ENCODE measurements around the gene KCNH2. TPM values are rescaled to one million over a fixed set of nuclear protein-coding genes. Genes with fewer than 3 reads are reported as not detected.

KCNH2 gene
- total RNA-seq, 2 donors from 2014 or later = 0.22 TPM; not detected in 1

DNA sequence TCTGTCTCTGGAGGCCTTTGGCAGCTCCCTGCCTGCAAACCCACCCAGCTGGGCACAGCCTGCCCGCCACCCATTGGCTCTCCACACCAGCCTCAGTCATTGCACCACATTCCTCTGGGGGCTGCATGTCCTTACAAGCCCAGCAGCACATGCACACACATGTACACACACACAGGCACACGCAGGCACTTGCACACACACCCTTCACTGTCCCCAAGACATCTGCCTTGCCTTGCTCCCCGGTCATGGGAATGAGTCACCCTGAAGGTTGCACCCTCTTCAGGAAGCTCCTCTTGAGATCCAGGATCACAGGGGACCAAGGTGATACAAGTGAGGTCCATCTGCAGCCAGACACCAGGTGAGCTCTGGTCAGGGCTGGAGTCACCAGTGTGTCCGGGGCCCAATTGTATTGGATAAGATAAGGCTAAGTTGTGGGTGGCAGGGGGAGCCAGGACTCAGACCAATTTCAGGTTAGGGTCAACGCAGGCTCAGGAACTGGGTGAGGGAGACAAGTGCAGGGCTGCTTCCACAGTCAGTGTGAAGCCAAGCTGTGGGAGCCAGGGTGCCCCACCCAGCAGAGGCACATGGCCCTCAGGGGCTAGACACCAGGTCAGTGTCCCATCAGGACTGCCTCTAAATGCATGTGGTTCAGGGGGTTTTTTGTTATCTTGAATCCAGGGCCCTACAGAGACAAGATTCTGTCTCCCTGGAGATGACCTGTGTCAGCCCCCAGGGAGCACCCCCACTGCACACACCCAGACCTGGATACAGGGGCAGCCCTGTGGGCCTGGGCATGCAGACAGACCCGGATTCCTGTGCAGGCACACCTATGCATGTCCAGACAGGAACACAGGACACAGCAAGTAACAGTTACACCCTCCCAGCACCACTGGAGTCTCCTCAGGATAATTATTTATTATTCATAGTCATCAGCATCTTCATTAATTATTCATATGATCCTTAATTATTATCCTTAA is 33.8 kb downstream of the KCNH2 start:
- no peak overlapping the region for H3K27ac Mint-ChIP-seq

DNA sequence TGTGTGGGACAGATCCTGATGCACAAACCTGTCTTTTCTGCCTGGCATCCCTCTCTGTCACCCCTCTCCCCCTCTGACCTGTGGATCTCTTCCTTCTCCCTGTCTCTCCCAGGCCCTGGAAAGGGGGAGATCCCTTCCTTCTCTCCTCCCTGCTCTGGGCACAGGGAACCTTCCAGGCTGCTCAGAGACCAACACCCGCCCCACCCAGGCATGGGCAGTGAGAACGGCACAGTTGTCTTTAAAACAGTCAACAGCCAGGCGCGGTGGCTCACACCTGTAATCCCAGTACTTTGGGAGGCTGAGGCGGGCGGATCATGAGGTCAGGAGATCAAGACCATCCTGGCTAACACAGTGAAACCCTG is 34.7 kb downstream of the KCNH2 start:
- H3K27me3 Mint-ChIP-seq = peaks cover 5 to 16% of the 10 kb centered on the region in 2 donors
- H3K36me3 Mint-ChIP-seq = no peaks in the 10 kb centered on the region
- peaks cover 2 to 13% of the 10 kb centered on the region in 2 donors for H3K4me1 Mint-ChIP-seq (ENCODE audit: low read depth in 2 of 2)
- H3K9me3 Mint-ChIP-seq = no peaks in the 10 kb centered on the region
- H3K27ac Mint-ChIP-seq = no peak overlapping the region
- no peak for ATAC-seq
- no peak overlapping the region for H3K4me3 Mint-ChIP-seq
- no peak for DNase-seq (ENCODE audit: low spot score)

More for the DNA sequence above, 33.8 kb downstream of the KCNH2 start:
- no peak overlapping the region for H3K4me3 Mint-ChIP-seq
- no peak for ATAC-seq
- H3K36me3 Mint-ChIP-seq = no peaks in the 10 kb centered on the region
- peak; percentile 28 for DNase-seq (ENCODE audit: low spot score)
- peaks cover 0 to 11% of the 10 kb centered on the region in 2 donors for H3K4me1 Mint-ChIP-seq (ENCODE audit: low read depth in 2 of 2)
- H3K27me3 Mint-ChIP-seq = peaks cover 5 to 17% of the 10 kb centered on the region in 2 donors
- H3K9me3 Mint-ChIP-seq = no peaks in the 10 kb centered on the region

DNA sequence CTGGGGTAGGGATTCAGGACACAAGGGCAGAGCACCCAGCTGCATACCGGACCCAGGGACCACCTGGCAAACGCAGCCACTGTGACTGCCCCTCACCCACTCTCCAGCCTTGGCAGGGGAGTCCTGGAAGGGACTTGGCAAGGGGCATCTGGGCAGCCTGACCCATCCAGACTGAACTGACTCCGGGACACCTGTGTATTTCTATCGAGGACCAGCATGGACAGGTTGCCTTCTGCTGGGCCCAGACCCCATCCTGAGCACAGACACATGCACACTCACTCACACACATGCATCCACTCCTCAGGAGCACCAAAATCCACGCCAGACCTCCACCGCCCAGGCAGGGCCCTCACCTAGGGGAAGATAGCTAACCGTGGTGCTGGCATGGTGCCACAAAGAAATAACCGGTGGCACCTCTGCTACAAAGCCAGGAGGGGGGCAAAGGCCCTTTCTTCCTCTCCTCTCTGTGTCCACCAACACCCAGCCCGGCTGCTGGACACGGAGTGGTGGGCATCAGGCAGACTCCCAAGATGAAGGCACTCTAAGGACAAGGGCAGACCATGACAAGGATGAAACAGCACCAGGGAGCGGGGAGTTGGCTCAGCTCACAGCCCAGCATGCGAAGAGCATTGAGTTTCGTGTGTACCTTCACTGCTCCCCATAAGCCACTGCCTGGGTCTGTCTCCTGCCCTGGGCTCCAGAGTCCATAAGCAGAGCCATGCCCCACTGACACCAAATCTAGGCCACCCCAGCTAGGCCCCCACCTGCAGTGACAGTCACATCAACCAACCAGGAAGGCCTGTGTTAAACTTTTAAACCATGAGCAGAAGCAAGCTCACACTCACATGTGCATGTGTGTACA is 35.3 kb downstream of the KCNH2 start:
- Mint-ChIP-seq H3K9me3 (no peaks in the 10 kb centered on the region), H3K4me1 (ENCODE audit: low read depth in 2 of 2) (peaks cover 8 to 16% of the 10 kb centered on the region in 2 donors), H3K27ac (no peak overlapping the region), H3K36me3 (no peaks in the 10 kb centered on the region), H3K4me3 (no peak overlapping the region), H3K27me3 (peaks cover 5 to 13% of the 10 kb centered on the region in 2 donors)
- ATAC-seq (no peak), DNase-seq (ENCODE audit: low spot score) (peak; percentile 57)

DNA sequence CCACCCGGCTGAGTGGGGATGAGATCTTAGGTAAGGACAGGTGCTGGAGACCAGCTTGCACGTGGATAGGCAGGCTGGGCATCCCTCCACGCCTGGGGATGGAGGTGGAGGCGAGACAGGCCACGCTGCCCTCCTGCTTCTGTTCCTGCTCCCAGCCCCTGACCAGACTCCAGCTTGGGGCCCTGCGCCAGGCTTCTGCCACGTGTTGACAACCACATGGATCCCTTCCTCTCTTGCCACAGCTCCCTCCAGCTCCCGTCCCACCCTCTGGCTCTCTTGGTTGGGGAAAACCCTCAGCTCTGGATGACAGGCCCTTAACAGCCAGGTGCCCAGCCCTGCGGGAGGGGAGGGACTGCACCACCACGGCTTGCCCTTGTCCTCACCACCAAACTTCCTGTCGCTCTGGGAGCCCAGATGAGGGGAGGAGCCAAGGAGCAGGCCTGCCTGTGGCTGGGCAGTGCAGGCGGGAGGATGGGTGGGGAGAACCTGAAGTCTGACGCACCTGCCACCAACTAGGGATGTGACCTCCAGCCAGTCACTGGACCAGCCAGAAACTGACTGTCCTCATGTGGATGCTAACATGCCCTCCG is 36.0 kb downstream of the KCNH2 start:
- H3K27ac Mint-ChIP-seq = no peak overlapping the region
- peaks cover 15 to 19% of the 10 kb centered on the region in 2 donors for H3K4me1 Mint-ChIP-seq (ENCODE audit: low read depth in 2 of 2)
- no peaks in the 10 kb centered on the region for H3K36me3 Mint-ChIP-seq
- no peaks in the 10 kb centered on the region for H3K9me3 Mint-ChIP-seq
- peaks cover 5 to 15% of the 10 kb centered on the region in 2 donors for H3K27me3 Mint-ChIP-seq
- H3K4me3 Mint-ChIP-seq = no peak overlapping the region
- peak; percentile 63 for DNase-seq (ENCODE audit: low spot score)
- ATAC-seq = peak; percentile 55 to 77

- peak; percentile 50 for DNase-seq (ENCODE audit: low spot score)
- Mint-ChIP-seq H3K27me3 (peaks cover 6 to 15% of the 10 kb centered on the region in 2 donors), H3K27ac (no peak overlapping the region), H3K4me3 (no peak overlapping the region), H3K36me3 (no peaks in the 10 kb centered on the region), H3K4me1 (ENCODE audit: low read depth in 2 of 2) (peaks cover 15 to 19% of the 10 kb centered on the region in 2 donors), H3K9me3 (no peaks in the 10 kb centered on the region)
- no peak for ATAC-seq
Measured at GRCh38 chr7:150941351-150942000, 36.6 kb downstream of the KCNH2 start.

DNA sequence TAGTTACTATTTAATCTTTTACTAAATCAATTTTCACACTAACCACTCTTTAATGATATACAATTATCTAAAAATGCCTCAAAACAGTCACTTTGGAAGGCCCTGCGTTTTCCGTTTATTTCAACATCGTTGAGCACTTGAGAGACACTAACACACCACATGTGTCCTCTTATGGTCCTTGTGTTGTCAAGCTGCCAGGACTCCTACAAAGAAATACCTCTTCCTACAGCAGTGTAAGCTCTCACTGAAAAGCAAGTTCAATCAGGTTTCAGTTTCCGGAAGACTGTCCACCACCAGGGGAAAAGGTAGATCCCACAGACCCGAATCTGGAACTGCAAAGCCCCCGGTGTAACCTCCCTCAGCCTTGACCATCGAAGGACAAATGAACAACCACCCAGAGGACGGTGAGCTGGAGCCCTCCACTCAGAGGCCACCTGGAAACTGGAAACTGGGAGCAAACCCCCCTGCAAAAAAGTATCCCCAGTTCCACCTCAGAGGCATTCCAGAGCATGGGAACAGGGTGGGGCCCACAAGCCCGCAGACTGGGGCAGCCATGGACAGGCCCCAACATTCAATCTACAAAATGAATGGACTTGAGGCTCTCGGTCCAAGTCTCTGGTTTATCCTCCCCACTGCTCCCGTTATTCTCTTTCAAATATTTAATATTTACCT is 37.6 kb downstream of the KCNH2 start:
- Mint-ChIP-seq H3K27me3 (peaks cover 13 to 21% of the 10 kb centered on the region in 2 donors), H3K27ac (no peak overlapping the region), H3K36me3 (no peaks in the 10 kb centered on the region), H3K4me1 (ENCODE audit: low read depth in 2 of 2) (peaks cover 15 to 19% of the 10 kb centered on the region in 2 donors), H3K4me3 (no peak overlapping the region), H3K9me3 (no peaks in the 10 kb centered on the region)
- DNase-seq (ENCODE audit: low spot score) (peak; percentile 51), ATAC-seq (no peak)

DNA sequence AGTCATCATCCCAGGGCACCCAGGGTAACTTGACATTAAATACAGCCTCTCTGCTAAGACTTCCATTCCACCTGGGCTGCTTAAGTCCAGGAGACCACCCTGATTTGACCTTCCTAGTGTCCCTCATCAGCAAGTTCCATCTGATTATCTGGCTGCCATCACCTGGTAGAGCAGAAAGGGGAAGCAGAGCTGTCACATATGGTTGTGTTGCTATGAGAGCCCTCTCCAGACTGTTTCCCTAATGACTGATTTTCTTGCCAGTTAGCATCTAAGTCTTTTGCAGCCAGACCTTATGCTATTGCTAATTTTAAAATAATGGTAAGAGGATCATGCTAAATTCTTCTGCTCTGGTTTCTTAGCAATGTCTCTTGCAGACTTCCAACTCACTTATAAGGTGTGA is 38.7 kb downstream of the KCNH2 start:
- DNase-seq (ENCODE audit: low spot score) (no peak), ATAC-seq (no peak)
- Mint-ChIP-seq H3K27me3 (peaks cover 14 to 22% of the 10 kb centered on the region in 2 donors), H3K4me3 (no peak overlapping the region), H3K4me1 (ENCODE audit: low read depth in 2 of 2) (peaks cover 15 to 19% of the 10 kb centered on the region in 2 donors), H3K36me3 (no peaks in the 10 kb centered on the region), H3K27ac (no peak overlapping the region), H3K9me3 (no peaks in the 10 kb centered on the region)

- peaks cover 14 to 22% of the 10 kb centered on the region in 2 donors for H3K27me3 Mint-ChIP-seq
- H3K9me3 Mint-ChIP-seq = no peaks in the 10 kb centered on the region
- H3K4me3 Mint-ChIP-seq = no peak overlapping the region
- H3K27ac Mint-ChIP-seq = no peak overlapping the region
- no peaks in the 10 kb centered on the region for H3K36me3 Mint-ChIP-seq
- DNase-seq (ENCODE audit: low spot score) (peak; percentile 18), ATAC-seq (no peak)
- peaks cover 15 to 19% of the 10 kb centered on the region in 2 donors for H3K4me1 Mint-ChIP-seq (ENCODE audit: low read depth in 2 of 2)
Measured at GRCh38 chr7:150939052-150939451, 39.1 kb downstream of the KCNH2 start.

DNA sequence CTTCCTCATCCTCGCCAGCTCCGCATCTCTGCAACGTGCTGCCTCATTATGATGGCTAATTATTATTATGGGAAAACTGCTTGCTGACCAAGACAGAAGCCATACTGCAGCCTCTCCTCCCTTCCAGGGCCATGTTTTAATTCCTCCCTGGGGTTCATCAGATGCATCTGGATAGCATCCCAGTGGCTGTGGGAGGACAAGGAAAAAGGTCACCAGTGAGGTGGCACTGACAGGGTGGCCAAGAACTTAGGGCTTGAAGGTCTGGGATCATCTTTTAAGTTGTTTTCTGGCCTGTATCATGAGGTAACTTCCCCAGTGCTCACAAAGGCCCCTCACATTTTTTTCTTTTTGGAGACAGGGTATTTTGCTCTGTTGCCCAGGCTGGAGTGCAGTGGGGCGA is 39.6 kb downstream of the KCNH2 start:
- no peak overlapping the region for H3K4me3 Mint-ChIP-seq
- ATAC-seq (no peak), DNase-seq (ENCODE audit: low spot score) (no peak)
- peaks cover 14 to 22% of the 10 kb centered on the region in 2 donors for H3K27me3 Mint-ChIP-seq
- no peaks in the 10 kb centered on the region for H3K36me3 Mint-ChIP-seq
- H3K27ac Mint-ChIP-seq = no peak overlapping the region
- H3K9me3 Mint-ChIP-seq = no peaks in the 10 kb centered on the region
- H3K4me1 Mint-ChIP-seq (ENCODE audit: low read depth in 2 of 2) = peaks cover 15 to 19% of the 10 kb centered on the region in 2 donors

DNA sequence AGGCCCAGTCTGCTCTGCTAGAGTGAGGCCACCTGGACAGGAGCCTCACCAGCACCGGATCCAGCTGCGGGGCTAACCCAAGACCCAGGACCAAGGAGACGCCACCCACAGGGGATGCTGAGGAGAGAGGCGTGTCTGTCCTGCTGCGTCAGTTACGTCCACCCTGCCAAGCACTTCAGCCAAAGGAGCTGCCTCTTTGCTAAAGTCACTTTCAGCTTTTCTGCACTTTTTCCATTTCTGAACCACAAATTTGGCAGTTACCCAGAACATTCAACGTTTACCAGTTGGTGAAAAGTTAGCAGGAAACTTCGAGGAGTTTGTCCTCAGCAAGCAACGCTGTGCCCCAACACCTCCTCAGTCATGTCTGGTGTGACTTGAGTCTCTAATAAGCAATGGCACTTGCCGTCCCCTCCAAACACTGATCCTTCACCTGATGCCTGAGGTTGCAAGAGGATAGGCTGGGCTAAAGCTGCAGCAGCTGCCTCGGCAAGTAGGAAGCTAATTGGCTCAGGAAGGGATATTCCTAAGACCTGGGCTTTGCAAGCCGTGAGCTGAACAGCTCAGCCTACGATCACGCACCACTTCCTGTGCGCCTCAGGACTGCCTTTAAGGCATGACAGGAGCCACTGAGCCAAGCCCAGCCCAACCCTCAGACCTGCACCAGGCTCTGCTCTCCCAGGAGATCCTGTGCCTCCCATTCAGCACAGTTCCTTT is 40.1 kb downstream of the KCNH2 start:
- ATAC-seq (peak; percentile 43 to 51), DNase-seq (ENCODE audit: low spot score) (peak; percentile 49)
- Mint-ChIP-seq H3K4me3 (peak overlapping the region; percentile 30), H3K27me3 (peaks cover 14 to 22% of the 10 kb centered on the region in 2 donors), H3K36me3 (no peaks in the 10 kb centered on the region), H3K4me1 (ENCODE audit: low read depth in 2 of 2) (peaks cover 15 to 19% of the 10 kb centered on the region in 2 donors), H3K9me3 (no peaks in the 10 kb centered on the region), H3K27ac (no peak overlapping the region)

GRCh38 chr7:150936018-150936417 is 42.1 kb downstream of the KCNH2 start:
- H3K27me3 Mint-ChIP-seq = peaks cover 14 to 26% of the 10 kb centered on the region in 2 donors
- DNase-seq (ENCODE audit: low spot score) (peak; percentile 35), ATAC-seq (no peak)
- no peak overlapping the region for H3K4me3 Mint-ChIP-seq
- no peaks in the 10 kb centered on the region for H3K36me3 Mint-ChIP-seq
- H3K27ac Mint-ChIP-seq = no peak overlapping the region
- peaks cover 8 to 15% of the 10 kb centered on the region in 2 donors for H3K4me1 Mint-ChIP-seq (ENCODE audit: low read depth in 2 of 2)
- no peaks in the 10 kb centered on the region for H3K9me3 Mint-ChIP-seq

DNA sequence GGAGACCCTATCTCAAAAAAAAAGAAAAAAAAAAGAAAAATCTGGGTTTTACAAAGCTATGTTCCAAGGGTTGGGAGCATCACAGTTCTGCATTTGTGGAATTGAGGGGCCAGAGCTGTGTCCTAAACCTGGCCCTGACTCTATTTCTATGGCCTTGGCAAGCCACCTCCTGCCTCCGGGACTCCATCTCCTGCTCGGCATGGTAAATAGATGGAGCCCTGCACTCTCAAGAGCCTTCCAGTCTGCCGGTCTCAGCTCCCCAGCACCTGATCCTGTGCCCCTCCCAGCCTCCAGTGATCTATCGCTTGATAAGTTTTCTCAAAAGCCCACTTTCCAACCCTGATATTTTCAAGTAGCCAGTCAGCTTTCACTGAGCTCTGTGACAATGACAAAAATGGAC is 43.0 kb downstream of the KCNH2 start:
- Mint-ChIP-seq H3K4me3 (no peak overlapping the region), H3K27ac (no peak overlapping the region), H3K36me3 (no peaks in the 10 kb centered on the region), H3K27me3 (peaks cover 14 to 23% of the 10 kb centered on the region in 2 donors), H3K4me1 (ENCODE audit: low read depth in 2 of 2) (peaks cover 8 to 15% of the 10 kb centered on the region in 2 donors), H3K9me3 (no peaks in the 10 kb centered on the region)
- ATAC-seq = no peak
- no peak for DNase-seq (ENCODE audit: low spot score)
